ENCODE measurements around the gene HEPHL1.

HEPHL1 gene

GRCh38 chr11:94025690-94026394, 4.7 kb downstream of the HEPHL1 start:
- no peak for DNase-seq

DNA sequence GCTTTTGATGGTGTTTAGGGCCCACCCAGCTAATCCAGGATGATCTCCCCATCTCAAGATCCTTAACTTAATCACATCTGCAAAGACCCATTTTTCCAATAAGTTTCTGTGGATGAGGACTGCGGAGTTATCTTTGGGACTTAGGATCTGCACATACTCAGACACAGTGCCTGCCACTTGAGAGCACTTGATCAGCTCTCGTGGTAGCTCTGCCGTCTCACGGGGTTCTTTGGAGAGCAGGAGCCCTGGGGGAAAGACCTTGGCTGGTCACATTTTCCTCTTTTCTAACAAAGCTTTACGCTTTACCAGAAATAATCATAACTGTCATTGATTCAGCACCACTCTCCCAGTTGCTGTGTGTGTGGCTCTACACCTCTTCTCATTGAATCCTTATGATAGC, 6.1 kb downstream of the HEPHL1 start:
- no peak for DNase-seq

GRCh38 chr11:94028436-94028835, 7.3 kb downstream of the HEPHL1 start:
- DNase-seq = no peak

DNA sequence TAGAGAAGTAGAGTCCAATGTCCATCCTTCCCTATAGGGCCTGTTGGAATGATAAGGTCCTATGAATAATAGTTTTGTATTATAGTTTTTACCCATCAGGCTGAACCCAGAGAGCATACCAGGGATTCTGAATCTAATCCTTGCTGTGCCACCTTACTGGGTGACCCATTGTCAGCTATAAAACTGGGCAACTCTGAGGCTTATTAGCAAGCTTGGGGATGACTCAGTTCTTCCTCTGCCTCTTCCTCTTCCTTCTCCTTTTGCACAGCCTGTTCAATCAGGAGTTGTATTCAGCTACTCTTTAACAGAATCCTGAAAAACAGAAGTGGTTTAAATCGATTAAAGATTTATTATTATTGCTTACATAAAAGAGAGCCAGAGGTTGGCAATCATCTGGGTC, 8.9 kb downstream of the HEPHL1 start:
- DNase-seq = no peak

DNA sequence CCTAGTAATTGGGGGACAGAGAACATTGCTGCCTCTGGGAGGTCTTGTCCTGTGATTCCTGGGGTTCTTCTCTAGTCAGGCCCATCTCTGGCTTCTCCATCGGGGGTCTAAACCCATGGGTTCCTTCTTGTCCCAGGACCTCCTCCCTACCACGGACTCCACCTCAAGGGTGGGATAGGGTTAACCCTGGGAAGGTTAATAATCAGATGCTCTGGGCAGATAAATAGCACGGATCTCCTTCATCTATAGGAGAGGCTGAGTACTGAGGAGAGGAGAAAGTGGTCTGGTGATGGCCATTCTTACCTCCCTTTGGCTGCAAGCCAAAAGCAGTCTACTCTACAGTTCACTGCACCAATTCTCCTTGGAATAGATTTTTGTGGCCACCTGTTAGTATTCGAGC, 10.5 kb downstream of the HEPHL1 start:
- no peak for DNase-seq

- no peak for DNase-seq
Observed at GRCh38 chr11:94032066-94032465, 10.9 kb downstream of the HEPHL1 start.

GRCh38 chr11:94032725-94033124, 11.6 kb downstream of the HEPHL1 start:
- DNase-seq = no peak

- no peak for DNase-seq
Observed at GRCh38 chr11:94034207-94034606, 13.1 kb downstream of the HEPHL1 start.

DNA sequence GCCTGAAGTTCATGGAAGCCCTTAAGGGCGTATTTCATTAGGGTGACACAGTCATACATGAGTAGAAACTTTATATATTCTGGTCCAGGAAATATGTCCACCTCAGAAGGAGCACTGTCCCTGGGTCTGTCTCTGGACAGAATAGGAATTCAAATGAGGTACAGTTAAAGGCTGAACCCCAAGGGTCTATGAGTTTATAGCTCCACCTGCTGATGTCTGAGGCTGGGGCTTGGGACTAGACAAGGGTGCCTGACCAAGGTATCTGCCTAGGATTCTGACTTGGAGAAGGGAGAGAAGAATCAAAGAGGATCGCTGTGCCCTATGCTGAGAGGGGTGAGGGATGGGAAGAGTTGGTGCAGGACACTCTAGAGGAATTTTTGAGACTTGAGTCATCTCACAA, 14.9 kb downstream of the HEPHL1 start:
- DNase-seq = no peak

DNA sequence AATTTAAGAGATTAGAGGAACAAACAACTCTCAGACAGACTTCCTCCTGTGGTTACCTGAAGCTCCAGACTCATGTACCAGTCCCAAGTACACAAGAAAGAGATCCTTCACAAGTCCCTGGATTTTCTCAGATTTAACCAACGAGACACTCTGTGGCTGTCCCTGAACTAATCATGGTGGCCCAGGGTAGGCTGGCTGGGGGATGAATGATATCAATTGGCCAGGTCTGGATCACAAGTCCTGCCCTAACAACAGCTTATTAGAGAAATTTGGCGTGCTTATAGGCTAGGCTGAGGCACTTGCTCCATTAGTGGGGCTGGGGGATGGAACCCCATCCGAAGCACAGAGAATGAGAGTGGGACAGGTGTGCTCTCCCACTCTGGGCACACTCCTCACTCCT, 22.1 kb downstream of the HEPHL1 start:
- DNase-seq = no peak

DNA sequence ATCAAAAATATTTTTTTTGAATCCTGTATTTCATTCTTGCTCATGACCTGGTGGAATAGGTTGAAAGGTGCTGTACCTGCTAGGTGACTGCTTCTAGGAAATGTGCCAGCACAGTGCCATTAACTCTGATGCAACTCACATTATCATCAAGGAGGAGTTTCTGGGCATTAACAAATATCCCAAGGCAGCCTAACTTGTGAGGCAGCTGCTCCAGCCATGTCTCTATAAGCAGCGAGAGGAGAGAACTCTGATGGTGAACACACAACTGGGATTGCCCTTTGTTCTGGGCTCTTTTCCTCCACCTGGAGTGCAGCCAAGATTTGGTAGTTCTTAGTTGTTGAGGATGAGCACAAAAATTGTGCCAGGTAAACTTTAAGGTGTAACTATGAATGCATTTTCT, 25.6 kb downstream of the HEPHL1 start:
- DNase-seq = no peak

- DNase-seq = no peak
Observed at GRCh38 chr11:94048032-94048709, 27.0 kb downstream of the HEPHL1 start.

GRCh38 chr11:94049351-94049750, 28.2 kb downstream of the HEPHL1 start:
- DNase-seq = no peak

DNA sequence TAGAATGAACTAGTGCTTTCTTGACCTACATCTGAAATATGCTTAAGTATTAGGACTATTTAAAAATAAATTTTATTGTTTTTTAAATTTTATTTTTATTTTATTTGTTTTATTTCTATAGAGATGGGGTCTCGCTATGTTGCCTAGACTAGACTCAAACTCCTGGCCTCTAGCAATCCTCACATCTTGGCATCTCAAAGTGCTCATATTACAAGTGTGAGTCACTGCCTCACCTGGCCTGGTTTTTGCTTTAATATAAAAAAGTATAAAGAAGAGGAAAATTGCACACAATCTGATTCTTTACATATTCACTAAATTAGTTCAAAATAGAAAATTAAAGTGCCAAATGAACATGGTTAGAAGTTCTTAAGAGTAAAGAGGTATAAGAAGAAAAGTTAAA, 37.5 kb downstream of the HEPHL1 start:
- DNase-seq = no peak

DNA sequence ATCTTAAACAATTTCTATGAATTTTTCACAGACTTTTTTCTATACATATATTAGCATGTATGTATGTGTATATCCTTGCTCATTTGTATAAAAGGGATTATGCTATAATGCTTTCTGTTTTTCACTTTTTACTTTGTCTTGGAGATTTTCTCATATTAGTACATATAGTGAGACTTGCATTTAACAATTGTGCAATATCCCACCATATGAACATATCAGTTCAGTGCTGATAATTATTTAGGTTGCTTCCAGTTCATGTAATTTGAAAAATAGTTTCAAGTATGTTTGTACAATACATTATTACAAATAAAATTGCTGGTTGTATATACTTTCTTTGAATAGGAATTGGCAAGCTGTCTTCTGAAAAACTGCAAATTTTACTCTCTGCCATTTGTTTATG, 37.9 kb downstream of the HEPHL1 start:
- no peak for DNase-seq

- DNase-seq = no peak
Observed at GRCh38 chr11:94060401-94060800, 39.2 kb downstream of the HEPHL1 start.

- DNase-seq = no peak
Observed at GRCh38 chr11:94062360-94062759, 41.2 kb downstream of the HEPHL1 start.

- no peak for DNase-seq
Observed at GRCh38 chr11:94066901-94067429, 45.8 kb downstream of the HEPHL1 start.

DNA sequence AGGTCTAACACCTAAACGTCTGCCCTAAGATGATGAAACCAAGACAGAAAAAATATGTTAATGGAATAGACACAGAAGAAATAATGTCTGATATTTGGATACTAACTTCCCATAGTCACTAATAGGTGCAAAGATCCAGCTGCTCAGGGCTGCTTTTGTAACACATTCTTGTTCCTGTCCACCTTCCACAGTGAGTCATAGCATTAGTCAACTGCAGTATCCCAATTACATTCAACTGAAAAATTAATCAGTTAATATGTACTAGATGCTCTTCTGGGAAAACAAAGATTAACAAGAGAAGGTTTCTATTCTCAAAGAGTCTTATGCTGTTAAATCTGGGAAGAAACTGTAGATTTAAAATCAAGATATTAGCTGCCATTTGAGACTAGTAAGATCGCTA, 47.6 kb downstream of the HEPHL1 start:
- no peak for DNase-seq

DNA sequence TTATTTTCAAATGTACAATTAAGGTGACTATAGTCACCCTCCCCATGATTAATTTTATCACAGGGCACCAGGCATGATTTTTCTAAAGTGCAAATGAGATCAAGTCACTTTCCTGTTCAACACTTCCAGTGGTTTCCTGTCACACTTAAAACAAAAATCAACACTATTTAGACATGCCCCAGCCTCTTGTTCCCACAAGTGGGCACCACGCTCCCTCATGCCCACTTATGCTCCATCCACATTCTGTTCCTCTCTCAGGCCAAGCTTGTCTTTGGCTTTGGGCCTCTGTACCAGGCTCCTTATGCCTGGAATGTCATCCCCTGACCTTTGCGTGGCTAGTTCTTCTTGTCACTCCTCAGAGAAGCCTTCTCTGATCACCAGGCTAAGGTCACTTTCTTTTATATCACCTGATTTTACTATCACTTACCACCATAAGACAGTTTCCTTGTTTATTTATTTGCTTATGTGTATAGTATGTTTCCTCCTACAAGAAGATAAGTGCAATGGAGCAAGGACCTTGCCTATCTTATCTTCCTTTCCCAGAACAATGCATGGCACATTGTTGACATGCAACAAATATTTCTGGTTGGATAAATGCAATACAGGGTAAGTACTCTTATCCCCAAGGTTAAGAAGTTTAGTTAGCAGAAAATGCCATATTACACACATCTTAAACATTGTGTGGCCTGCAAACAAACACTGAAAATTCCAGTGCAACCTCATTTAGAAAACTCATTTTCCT, 56.6 kb downstream of the HEPHL1 start:
- DNase-seq = no peak

GRCh38 chr11:94084164-94084563, 63.0 kb downstream of the HEPHL1 start:
- DNase-seq = no peak

DNA sequence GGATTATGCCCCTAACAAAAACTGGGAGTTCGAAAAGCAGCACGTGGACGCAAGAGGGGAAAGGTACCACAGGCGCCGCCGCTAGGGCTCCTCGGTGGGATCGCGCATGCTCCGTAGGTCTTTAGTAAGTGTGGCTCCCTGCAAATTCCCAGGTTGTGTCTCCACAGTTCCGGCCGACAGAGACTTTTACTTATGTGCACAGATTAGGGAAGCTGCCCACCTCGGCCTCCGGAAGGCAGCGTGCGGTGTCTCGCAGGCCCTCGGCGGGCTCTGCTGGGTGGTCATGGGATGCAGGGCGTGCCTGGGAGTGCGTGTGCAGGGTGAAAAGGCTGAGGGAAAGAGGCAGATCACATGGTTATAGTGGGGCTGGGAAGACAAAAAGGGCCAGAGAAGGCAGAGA, 67.8 kb downstream of the HEPHL1 start:
- DNase-seq = no peak

GRCh38 chr11:94089341-94089740, 68.2 kb downstream of the HEPHL1 start:
- DNase-seq = no peak

DNA sequence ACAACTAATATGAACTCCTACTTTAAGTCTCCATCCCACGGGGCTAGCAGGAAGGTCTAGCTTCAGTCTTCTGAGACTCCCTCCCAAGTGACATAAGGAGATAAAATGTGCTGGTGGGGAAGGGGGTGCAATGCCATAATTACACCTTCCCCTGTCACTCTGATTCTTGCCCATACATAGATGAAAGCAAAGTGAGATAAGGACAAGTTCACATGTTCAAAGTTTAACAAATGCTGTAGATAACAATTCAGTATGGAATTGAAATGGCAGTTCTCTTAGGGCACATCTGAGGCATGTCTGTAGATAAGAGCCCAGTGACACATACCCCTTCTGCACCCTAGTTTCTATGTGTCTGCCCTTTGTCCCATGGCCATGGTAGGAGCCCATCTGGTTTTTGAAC, 69.2 kb downstream of the HEPHL1 start:
- DNase-seq = no peak
